Uterus (tissue), 4 donors: ENCODE results near the gene LTBP1. TPM values are rescaled to one million over a fixed set of nuclear protein-coding genes. Genes with fewer than 3 reads are reported as not detected.
A peak's percentile ranks its signal among the peaks of the same experiment; 100 is the strongest.

Experiments used
- DNase-seq, 2 donors: peaks; one replicate each; pipeline ENCODE4 v3.0.0-alpha.2; 2019 to 2020
- H3K27ac ChIP-seq, 2 donors: fragments of 200-600 bp; sonication (generic); 1 replicate in 1 of 2; 2 replicates in 1 of 2; pipeline ENCODE4 v1.5.1; 2016 to 2018
- H3K27me3 ChIP-seq, 2 donors: fragments of 200-600 bp; sonication (generic); one replicate each; pipeline ENCODE4 v1.5.1; 2018 to 2019; ENCODE audit warnings: control low read depth in 1 of 2
- H3K36me3 ChIP-seq, 2 donors: fragments of 200-600 bp; sonication (generic); one replicate each; pipeline ENCODE4 v1.5.1; 2019; ENCODE audit warnings: control low read depth in 1 of 2
- H3K4me1 ChIP-seq, 2 donors: fragments of 200-600 bp; sonication (generic); one replicate each; pipeline ENCODE4 v1.5.1; 2018 to 2019; ENCODE audit warnings: control low read depth in 1 of 2
- H3K4me3 ChIP-seq, 2 donors: fragments of 200-600 bp; sonication (generic); 1 replicate in 1 of 2; 2 replicates in 1 of 2; pipeline ENCODE4 v1.5.1; 2018 to 2019; ENCODE audit warnings: mild to moderate bottlenecking in 1 of 2
- H3K9me3 ChIP-seq, 2 donors: fragments of 200-600 bp; sonication (generic); one replicate each; pipeline ENCODE4 v1.5.1; 2019; ENCODE audit warnings: control low read depth in 1 of 2
- CTCF ChIP-seq, 4 experiments: fragments of 200-600 bp in 2 of 4; fragments of 450-650 bp in 2 of 4; sonication (generic) in 2 of 4; IDR thresholded peaks; one replicate each; pipeline ENCODE4 v1.5.1; 2016 to 2019; ENCODE audit warnings: antibody characterized with exemption in 4 of 4, mild to moderate bottlenecking in 2 of 4, moderate library complexity in 1 of 4
- POLR2A ChIP-seq, 2 donors: fragments of 450-650 bp; IDR thresholded peaks; one replicate each; pipeline ENCODE4 v1.6.1; 2016; ENCODE audit warnings: antibody characterized with exemption in 2 of 2, mild to moderate bottlenecking in 1 of 2, moderate library complexity in 1 of 2
- intact Hi-C: fragments of 100-400 bp; cut with DNase I; formaldehyde crosslinking; loops from one replicate; pipeline ENCODE4 v1.15.1; 2023; ENCODE audit warnings: low total_unique reads
- total RNA-seq, 4 donors: library from RNA; depleted of rRNA in 3 of 4; stranded (reverse); fragments of >200 nt in 3 of 4; gene quantifications; one replicate each; pipeline versions ENCODE4 v1.1.0 to v1.2.4, GENCODE V29; 2014 to 2023
- donor health status: DM: yes; HTN: yes; CAD: no.

LTBP1 gene
- total RNA-seq, 4 donors from 2014 or later: 72.5 to 322 (median 92.2) TPM

- Histone ChIP-seq H3K9me3 (no peaks in the 10 kb centered on the region), H3K4me1 (peaks cover 0 to 5% of the 10 kb centered on the region in 2 donors), H3K4me3 (no peak overlapping the region), H3K27me3 (no peaks in the 10 kb centered on the region), H3K36me3 (no peaks in the 10 kb centered on the region), H3K27ac (peak overlapping the region in 1 of 2 donors; percentile 51)
- intact Hi-C loops: no loop called here
- DNase-seq: no peak
- TF ChIP-seq POLR2A (IDR thresholded peaks at IDR 0.05) (no peak), CTCF (IDR thresholded peaks at IDR 0.05) (no peak)
Observed at GRCh38 chr2:33215983-33216382, 269.2 kb downstream of the LTBP1 start.

- intact Hi-C loops: no loop called here
- H3K27ac ChIP-seq: peak overlapping the region in 1 of 2 donors; percentile 51
- no peaks in the 10 kb centered on the region for H3K27me3 ChIP-seq
- H3K4me3 ChIP-seq: no peak overlapping the region
- no peaks in the 10 kb centered on the region for H3K4me1 ChIP-seq
- TF ChIP-seq POLR2A (IDR thresholded peaks at IDR 0.05): no peak
- TF ChIP-seq CTCF (IDR thresholded peaks at IDR 0.05): no peak
- no peaks in the 10 kb centered on the region for H3K9me3 ChIP-seq
- H3K36me3 ChIP-seq: no peaks in the 10 kb centered on the region
- DNase-seq: peak; percentile 32 to 56
Observed at GRCh38 chr2:33216508-33217182, 269.9 kb downstream of the LTBP1 start.

- no peaks in the 10 kb centered on the region for H3K4me1 ChIP-seq
- intact Hi-C loops: no loop called here
- no peaks in the 10 kb centered on the region for H3K9me3 ChIP-seq
- H3K4me3 ChIP-seq: no peak overlapping the region
- peak overlapping the region in 1 of 2 donors; percentile 51 for H3K27ac ChIP-seq
- no peaks in the 10 kb centered on the region for H3K27me3 ChIP-seq
- no peaks in the 10 kb centered on the region for H3K36me3 ChIP-seq
- DNase-seq: no peak
- no peak for TF ChIP-seq POLR2A (IDR thresholded peaks at IDR 0.05)
Observed at GRCh38 chr2:33217406-33217805, 270.7 kb downstream of the LTBP1 start.

- no peak for DNase-seq
- no peaks in the 10 kb centered on the region for H3K4me1 ChIP-seq
- H3K4me3 ChIP-seq: no peak overlapping the region
- TF ChIP-seq CTCF (IDR thresholded peaks at IDR 0.05) (no peak), POLR2A (IDR thresholded peaks at IDR 0.05) (no peak)
- H3K36me3 ChIP-seq: no peaks in the 10 kb centered on the region
- H3K27me3 ChIP-seq: no peaks in the 10 kb centered on the region
- peak overlapping the region in 1 of 2 donors; percentile 8 for H3K27ac ChIP-seq
- intact Hi-C loops: no loop called here
- no peaks in the 10 kb centered on the region for H3K9me3 ChIP-seq
Observed at GRCh38 chr2:33219114-33219513, 272.4 kb downstream of the LTBP1 start.

- peak overlapping the region in 1 of 2 donors; percentile 8 for H3K27ac ChIP-seq
- DNase-seq: no peak
- no peaks in the 10 kb centered on the region for H3K9me3 ChIP-seq
- intact Hi-C loops: no loop called here
- TF ChIP-seq POLR2A (IDR thresholded peaks at IDR 0.05) (no peak), CTCF (IDR thresholded peaks at IDR 0.05) (no peak)
- H3K36me3 ChIP-seq: no peaks in the 10 kb centered on the region
- no peak overlapping the region for H3K4me3 ChIP-seq
- H3K27me3 ChIP-seq: no peaks in the 10 kb centered on the region
- H3K4me1 ChIP-seq: no peaks in the 10 kb centered on the region
Observed at GRCh38 chr2:33219850-33220275, 273.1 kb downstream of the LTBP1 start.
